NCI-H2171 (cell line): Measurements from ENCODE around the gene PRXL2C.

Experiments
- DNase-seq: peaks from one replicate; lab custom pipeline; 2025; lab: John Stamatoyannopoulos, UW

PRXL2C gene

GRCh38 chr9:96612105-96612965, 42.8 kb downstream of the PRXL2C start:
- peak; percentile 18 for DNase-seq

- no peak for DNase-seq
Measured at GRCh38 chr9:96611302-96611701, 43.8 kb downstream of the PRXL2C start.

- no peak for DNase-seq
Measured at GRCh38 chr9:96609732-96610131, 45.4 kb downstream of the PRXL2C start.

GRCh38 chr9:96607971-96608370, 47.1 kb downstream of the PRXL2C start:
- no peak for DNase-seq

- no peak for DNase-seq
Measured at GRCh38 chr9:96605328-96605727, 49.8 kb downstream of the PRXL2C start.

- no peak for DNase-seq
Measured at GRCh38 chr9:96604004-96604319, 51.2 kb downstream of the PRXL2C start.

- no peak for DNase-seq
Measured at GRCh38 chr9:96603305-96604003, 51.7 kb downstream of the PRXL2C start.

GRCh38 chr9:96599298-96599697, 55.8 kb downstream of the PRXL2C start:
- no peak for DNase-seq

GRCh38 chr9:96596601-96597111, 58.5 kb downstream of the PRXL2C start:
- DNase-seq, result no peak
